Natural killer cell (primary cell): Measurements from ENCODE around the gene TBC1D4. TPM values are rescaled to one million over a fixed set of nuclear protein-coding genes. Genes with fewer than 3 reads are reported as not detected.

Experiments used
- ATAC-seq, 3 donors: fragments of 150-1000 bp in 2 of 3; fragments of 200-7000 bp in 1 of 3; cut with Tn5 transposase; 1 replicate in 1 of 3; 2 replicates in 2 of 3; pipeline ENCODE4 v1.10.0; 2021; ENCODE audit warnings: mild to moderate bottlenecking in 2 of 3, moderate library complexity in 2 of 3
- DNase-seq, 2 donors: peaks; one replicate each; pipeline versions ENCODE4 v3.0.0 to v3.0.0-alpha.2; 2013 to 2021; ENCODE audit warnings: mixed read lengths in 1 of 2
- H3K27ac ChIP-seq: one replicate; pipeline ENCODE4 v1.5.1; 2013; ENCODE audit warnings: mild to moderate bottlenecking, low read length
- H3K27me3 ChIP-seq: one replicate; pipeline ENCODE4 v1.6.1; 2013; ENCODE audit warnings: low read length; ENCODE audit not compliant: control insufficient read depth, insufficient read depth
- H3K36me3 ChIP-seq: one replicate; pipeline ENCODE4 v1.6.1; 2013; ENCODE audit warnings: low read length; ENCODE audit not compliant: control insufficient read depth, insufficient read depth
- H3K4me1 ChIP-seq: one replicate; pipeline ENCODE4 v1.6.1; 2013; ENCODE audit warnings: low read length; ENCODE audit not compliant: control insufficient read depth, insufficient read depth
- H3K4me3 ChIP-seq: one replicate; pipeline ENCODE4 v1.5.1; 2013; ENCODE audit warnings: low read length
- H3K9me3 ChIP-seq: one replicate; pipeline ENCODE4 v1.6.1; 2013; ENCODE audit warnings: low read length; ENCODE audit not compliant: control insufficient read depth, insufficient read depth
- H3K27ac Mint-ChIP-seq, 2 donors: one replicate each; pipeline ENCODE4 v1.8.0; 2022; ENCODE audit warnings: mild to moderate bottlenecking in 2 of 2, mixed read lengths in 2 of 2, moderate library complexity in 1 of 2
- H3K27me3 Mint-ChIP-seq, 2 donors: one replicate each; pipeline ENCODE4 v1.8.0; 2022; ENCODE audit warnings: low read depth in 2 of 2, mixed read lengths in 2 of 2
- H3K36me3 Mint-ChIP-seq: one replicate; pipeline ENCODE4 v1.8.0; 2022; ENCODE audit warnings: mixed read lengths
- H3K4me1 Mint-ChIP-seq, 2 donors: one replicate each; pipeline ENCODE4 v1.8.0; 2022; ENCODE audit warnings: mixed read lengths in 2 of 2
- H3K4me3 Mint-ChIP-seq: one replicate; pipeline ENCODE4 v1.8.0; 2022; ENCODE audit warnings: mild to moderate bottlenecking, moderate library complexity, mixed read lengths
- H3K9me3 Mint-ChIP-seq, 2 donors: one replicate each; pipeline ENCODE4 v1.8.0; 2022; ENCODE audit warnings: mixed read lengths in 2 of 2
- WGBS: methylation state at CpG from one replicate; pipeline ENCODE4 v1.1.7; 2013; ENCODE audit warnings: missing lambda C conversion rate; ENCODE audit not compliant: insufficient coverage; 5-methylcytosine and 5-hydroxymethylcytosine counted together
- intact Hi-C: fragments of 100-400 bp; cut with micrococcal nuclease; formaldehyde crosslinking; loops from one replicate; pipeline ENCODE4 v1.14.2; 2022
- total RNA-seq, 4 donors: library from RNA; stranded (reverse); fragments of 120-200 nt in 1 of 4; gene quantifications; one replicate each; pipeline versions ENCODE4 v1.2.3 to v1.2.4, GENCODE V29; 2013 to 2022
- TF ChIP-seq, protein P1 (sequence below): fragments of 200-600 bp; IDR thresholded peaks from one replicate; pipeline ENCODE4 v1.8.0; 2022; ENCODE audit warnings: antibody characterized with exemption

TBC1D4 gene
- total RNA-seq, 3 donors from 2014 or later (not counting 1 experiment from before 2014, with no cell fraction given) = 0.54 to 5.1 (median 3.7) TPM

DNA sequence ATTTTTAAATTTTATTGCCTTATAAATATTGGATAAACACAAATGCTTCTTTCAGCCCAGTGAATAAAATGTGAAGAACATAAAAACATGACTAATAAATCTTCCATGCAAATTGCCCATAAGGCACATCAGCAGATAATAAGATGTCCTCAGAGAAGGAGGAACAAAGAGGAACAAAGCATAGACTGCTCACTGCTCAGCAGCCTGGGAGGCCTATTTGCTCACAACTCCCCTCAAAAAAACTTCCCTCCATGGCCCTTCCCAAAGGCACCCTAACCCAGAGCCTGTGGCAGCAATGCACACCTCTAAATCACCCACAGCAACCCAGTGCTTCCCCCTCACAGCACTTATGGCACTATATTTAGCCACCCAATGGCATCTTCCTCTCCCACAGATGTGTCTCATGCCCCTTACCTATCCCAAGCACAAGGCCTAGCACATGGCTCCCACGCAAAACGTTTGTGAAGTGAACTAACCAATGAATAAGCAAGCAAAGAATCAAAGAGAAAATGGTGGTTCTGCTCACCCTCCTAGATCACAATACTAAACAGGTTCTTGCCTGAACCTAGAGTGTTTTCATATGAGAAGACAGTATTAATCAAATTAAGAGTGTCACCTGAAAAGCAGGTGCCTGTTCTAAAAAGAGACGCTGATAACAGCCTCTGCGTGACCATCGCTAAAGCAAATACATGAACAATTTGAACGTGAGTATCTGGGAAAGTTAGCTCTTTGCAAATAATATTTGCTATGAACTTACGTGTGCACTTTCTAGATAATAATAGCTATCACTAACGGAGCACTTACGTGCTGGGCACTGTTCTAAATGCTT is 96.9 kb downstream of the TBC1D4 start:
- H3K4me1 Mint-ChIP-seq = no peaks in the 10 kb centered on the region
- DNase-seq (no peak), ATAC-seq (no peak)
- Histone ChIP-seq H3K27me3 (no peaks in the 10 kb centered on the region), H3K27ac (no peak overlapping the region), H3K4me3 (no peak overlapping the region), H3K9me3 (no peaks in the 10 kb centered on the region), H3K36me3 (no peaks in the 10 kb centered on the region), H3K4me1 (no peaks in the 10 kb centered on the region)
- no peaks in the 10 kb centered on the region for H3K27me3 Mint-ChIP-seq
- H3K27ac Mint-ChIP-seq = no peak overlapping the region
- H3K4me3 Mint-ChIP-seq = no peak overlapping the region
- intact Hi-C loops = no loop called here
- 93% methylated on average over 9 of the region's 9 CpGs for WGBS
- H3K9me3 Mint-ChIP-seq = no peaks in the 10 kb centered on the region
- TF ChIP-seq, protein P1, sequence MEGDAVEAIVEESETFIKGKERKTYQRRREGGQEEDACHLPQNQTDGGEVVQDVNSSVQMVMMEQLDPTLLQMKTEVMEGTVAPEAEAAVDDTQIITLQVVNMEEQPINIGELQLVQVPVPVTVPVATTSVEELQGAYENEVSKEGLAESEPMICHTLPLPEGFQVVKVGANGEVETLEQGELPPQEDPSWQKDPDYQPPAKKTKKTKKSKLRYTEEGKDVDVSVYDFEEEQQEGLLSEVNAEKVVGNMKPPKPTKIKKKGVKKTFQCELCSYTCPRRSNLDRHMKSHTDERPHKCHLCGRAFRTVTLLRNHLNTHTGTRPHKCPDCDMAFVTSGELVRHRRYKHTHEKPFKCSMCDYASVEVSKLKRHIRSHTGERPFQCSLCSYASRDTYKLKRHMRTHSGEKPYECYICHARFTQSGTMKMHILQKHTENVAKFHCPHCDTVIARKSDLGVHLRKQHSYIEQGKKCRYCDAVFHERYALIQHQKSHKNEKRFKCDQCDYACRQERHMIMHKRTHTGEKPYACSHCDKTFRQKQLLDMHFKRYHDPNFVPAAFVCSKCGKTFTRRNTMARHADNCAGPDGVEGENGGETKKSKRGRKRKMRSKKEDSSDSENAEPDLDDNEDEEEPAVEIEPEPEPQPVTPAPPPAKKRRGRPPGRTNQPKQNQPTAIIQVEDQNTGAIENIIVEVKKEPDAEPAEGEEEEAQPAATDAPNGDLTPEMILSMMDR = no peak
- no peaks in the 10 kb centered on the region for H3K36me3 Mint-ChIP-seq

DNA sequence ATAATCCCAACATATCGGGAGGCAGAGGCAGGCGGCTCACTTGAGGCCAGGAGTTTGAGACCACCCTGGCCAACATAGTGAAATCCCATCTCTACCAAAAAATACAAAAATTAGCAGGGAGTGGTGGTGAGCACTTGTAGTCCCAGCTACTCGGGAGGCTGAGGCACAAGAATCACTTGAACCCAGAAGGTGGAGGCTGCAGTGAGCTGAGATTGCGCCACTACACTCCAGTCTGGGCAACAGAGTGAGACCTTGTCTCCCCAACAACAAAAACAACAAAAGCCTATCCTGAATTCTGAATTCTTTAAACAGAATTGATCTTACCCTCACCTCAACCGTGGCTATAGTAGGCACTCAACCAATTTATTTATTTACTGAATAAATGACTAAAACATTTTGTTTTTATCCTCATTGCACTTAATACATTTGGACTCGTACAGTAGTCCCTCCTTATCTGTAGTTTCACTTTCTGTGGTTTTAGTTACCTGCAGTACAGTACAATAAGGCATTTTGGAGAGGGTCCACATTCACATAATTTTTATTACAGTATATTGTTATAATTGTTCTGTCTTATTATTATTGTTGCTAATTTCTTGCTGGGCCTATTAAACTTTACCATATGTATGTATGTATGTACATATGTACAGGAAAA is 98.8 kb downstream of the TBC1D4 start:
- no peaks in the 10 kb centered on the region for H3K27me3 Mint-ChIP-seq
- TF ChIP-seq, protein P1 = no peak
- no peaks in the 10 kb centered on the region for H3K36me3 Mint-ChIP-seq
- H3K27ac Mint-ChIP-seq = no peak overlapping the region
- H3K4me1 Mint-ChIP-seq = no peaks in the 10 kb centered on the region
- ATAC-seq (no peak), DNase-seq (no peak)
- no peaks in the 10 kb centered on the region for H3K9me3 Mint-ChIP-seq
- H3K4me1 ChIP-seq = no peaks in the 10 kb centered on the region
- no peaks in the 10 kb centered on the region for H3K36me3 ChIP-seq
- intact Hi-C loops = no loop called here
- H3K4me3 ChIP-seq = no peak overlapping the region
- WGBS = 98% methylated on average over 5 of the region's 6 CpGs
- no peaks in the 10 kb centered on the region for H3K9me3 ChIP-seq
- no peak overlapping the region for H3K27ac ChIP-seq
- no peak overlapping the region for H3K4me3 Mint-ChIP-seq
- H3K27me3 ChIP-seq = no peaks in the 10 kb centered on the region

DNA sequence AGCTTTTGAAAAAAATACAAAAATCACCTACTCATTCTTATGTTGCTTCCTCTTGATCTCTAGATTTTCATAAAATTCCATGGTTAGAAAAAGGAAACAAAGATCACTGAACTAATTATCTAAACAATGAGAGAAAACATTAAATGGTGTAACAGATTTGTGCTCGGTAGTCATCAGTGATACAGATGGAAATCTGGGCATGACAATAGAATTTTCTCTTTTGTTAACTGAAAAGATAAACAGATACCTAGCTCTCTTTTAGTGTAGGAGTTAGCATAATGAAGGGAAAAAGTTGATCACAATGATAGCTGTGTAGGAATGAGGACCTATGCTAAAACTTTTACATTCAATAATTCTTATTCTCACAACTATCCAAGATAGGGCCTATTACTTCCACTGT is 103.7 kb downstream of the TBC1D4 start:
- Mint-ChIP-seq H3K27ac (no peak overlapping the region), H3K9me3 (no peaks in the 10 kb centered on the region), H3K36me3 (no peaks in the 10 kb centered on the region), H3K27me3 (no peaks in the 10 kb centered on the region), H3K4me1 (no peaks in the 10 kb centered on the region), H3K4me3 (no peak overlapping the region)
- ATAC-seq (no peak), DNase-seq (no peak)
- intact Hi-C loops = no loop called here
- Histone ChIP-seq H3K27ac (no peak overlapping the region), H3K27me3 (no peaks in the 10 kb centered on the region), H3K36me3 (no peaks in the 10 kb centered on the region), H3K4me1 (no peaks in the 10 kb centered on the region), H3K4me3 (no peak overlapping the region), H3K9me3 (no peaks in the 10 kb centered on the region)
- WGBS = no CpG with 5 or more reads among the region's 1 CpG
- TF ChIP-seq, protein P1 = no peak
